ENCODE results near the gene PRM1. TPM values are rescaled to one million over a fixed set of nuclear protein-coding genes. Genes with fewer than 3 reads are reported as not detected.
A peak's percentile ranks its signal among the peaks of the same experiment; 100 is the strongest.

PRM1 gene
- total RNA-seq, 1 experiment from 2014 or later, result 0.48 TPM

DNA sequence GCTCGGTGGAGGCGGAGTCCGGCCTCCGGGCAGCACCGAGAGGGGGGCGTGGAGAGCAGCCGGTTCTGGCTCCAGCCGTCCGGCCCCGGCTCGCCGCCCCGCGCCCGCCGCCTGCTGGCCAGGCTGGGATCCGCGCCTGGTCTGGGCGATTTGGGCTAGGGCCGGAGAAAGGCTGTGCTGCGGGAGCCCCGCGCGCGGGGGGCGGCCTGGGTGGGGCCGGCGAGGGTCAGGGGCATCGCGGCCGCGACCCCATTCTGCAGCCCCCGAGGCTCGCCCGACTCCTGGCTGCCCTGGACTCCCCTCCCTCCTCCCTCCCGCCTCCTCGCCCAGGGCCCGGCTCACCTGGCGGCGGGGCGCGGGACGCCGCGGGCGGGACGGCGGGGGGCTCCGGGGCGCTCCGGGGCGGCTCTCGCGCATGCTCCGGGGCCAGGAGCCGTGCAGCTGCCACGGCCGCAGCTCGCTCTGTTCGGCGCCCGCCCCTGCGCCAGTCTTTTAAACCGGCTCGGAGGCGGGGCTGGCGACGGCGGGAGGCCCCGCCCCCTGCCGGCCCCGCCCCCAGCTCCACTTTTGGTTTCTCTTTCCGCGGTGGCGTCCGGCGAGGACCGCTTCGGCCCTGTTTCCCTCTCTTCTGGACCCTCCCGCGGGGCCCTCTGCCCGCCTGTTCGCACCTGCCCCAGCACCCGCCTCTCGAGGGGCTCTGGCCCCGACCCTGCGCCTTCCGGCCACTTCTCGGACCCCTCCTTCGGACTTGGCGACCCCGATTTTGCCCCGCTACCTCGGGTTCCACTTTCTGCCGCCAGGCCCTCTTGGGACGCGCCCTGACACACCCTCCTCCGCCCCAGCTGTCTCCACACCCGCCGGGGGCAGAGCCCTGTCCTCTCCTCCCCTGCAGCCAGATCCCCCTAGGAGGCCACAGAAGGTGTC, 25.1 kb downstream of the PRM1 start, which contains the start of gene SOCS1 (continued):
- TF ChIP-seq ETV6 (CRISPR knock-in tag; IDR thresholded peaks at IDR 0.05), result no peak; the same call in 1 of the 2 replicates
- TF ChIP-seq SOX15 (CRISPR knock-in tag; IDR thresholded peaks at IDR 0.05), result no peak
- TF ChIP-seq, protein P1, sequence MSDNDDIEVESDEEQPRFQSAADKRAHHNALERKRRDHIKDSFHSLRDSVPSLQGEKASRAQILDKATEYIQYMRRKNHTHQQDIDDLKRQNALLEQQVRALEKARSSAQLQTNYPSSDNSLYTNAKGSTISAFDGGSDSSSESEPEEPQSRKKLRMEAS (CRISPR knock-in tag; IDR thresholded peaks at IDR 0.05), result peak; percentile 60; the same call in 1 of the 2 replicates
- TF ChIP-seq, protein P2, sequence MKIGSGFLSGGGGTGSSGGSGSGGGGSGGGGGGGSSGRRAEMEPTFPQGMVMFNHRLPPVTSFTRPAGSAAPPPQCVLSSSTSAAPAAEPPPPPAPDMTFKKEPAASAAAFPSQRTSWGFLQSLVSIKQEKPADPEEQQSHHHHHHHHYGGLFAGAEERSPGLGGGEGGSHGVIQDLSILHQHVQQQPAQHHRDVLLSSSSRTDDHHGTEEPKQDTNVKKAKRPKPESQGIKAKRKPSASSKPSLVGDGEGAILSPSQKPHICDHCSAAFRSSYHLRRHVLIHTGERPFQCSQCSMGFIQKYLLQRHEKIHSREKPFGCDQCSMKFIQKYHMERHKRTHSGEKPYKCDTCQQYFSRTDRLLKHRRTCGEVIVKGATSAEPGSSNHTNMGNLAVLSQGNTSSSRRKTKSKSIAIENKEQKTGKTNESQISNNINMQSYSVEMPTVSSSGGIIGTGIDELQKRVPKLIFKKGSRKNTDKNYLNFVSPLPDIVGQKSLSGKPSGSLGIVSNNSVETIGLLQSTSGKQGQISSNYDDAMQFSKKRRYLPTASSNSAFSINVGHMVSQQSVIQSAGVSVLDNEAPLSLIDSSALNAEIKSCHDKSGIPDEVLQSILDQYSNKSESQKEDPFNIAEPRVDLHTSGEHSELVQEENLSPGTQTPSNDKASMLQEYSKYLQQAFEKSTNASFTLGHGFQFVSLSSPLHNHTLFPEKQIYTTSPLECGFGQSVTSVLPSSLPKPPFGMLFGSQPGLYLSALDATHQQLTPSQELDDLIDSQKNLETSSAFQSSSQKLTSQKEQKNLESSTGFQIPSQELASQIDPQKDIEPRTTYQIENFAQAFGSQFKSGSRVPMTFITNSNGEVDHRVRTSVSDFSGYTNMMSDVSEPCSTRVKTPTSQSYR (CRISPR knock-in tag; IDR thresholded peaks at IDR 0.05), result no peak
- TF ChIP-seq, protein P3, sequence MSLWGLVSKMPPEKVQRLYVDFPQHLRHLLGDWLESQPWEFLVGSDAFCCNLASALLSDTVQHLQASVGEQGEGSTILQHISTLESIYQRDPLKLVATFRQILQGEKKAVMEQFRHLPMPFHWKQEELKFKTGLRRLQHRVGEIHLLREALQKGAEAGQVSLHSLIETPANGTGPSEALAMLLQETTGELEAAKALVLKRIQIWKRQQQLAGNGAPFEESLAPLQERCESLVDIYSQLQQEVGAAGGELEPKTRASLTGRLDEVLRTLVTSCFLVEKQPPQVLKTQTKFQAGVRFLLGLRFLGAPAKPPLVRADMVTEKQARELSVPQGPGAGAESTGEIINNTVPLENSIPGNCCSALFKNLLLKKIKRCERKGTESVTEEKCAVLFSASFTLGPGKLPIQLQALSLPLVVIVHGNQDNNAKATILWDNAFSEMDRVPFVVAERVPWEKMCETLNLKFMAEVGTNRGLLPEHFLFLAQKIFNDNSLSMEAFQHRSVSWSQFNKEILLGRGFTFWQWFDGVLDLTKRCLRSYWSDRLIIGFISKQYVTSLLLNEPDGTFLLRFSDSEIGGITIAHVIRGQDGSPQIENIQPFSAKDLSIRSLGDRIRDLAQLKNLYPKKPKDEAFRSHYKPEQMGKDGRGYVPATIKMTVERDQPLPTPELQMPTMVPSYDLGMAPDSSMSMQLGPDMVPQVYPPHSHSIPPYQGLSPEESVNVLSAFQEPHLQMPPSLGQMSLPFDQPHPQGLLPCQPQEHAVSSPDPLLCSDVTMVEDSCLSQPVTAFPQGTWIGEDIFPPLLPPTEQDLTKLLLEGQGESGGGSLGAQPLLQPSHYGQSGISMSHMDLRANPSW (CRISPR knock-in tag; conservative IDR thresholded peaks at IDR 0.05; ENCODE audit: low read depth), result no peak
- TF ChIP-seq, protein P4, sequence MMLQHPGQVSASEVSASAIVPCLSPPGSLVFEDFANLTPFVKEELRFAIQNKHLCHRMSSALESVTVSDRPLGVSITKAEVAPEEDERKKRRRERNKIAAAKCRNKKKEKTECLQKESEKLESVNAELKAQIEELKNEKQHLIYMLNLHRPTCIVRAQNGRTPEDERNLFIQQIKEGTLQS (CRISPR knock-in tag; conservative IDR thresholded peaks at IDR 0.05), result no peak
- TF ChIP-seq ZNF138 (CRISPR knock-in tag; conservative IDR thresholded peaks at IDR 0.05), result no peak
- TF ChIP-seq, protein P5, sequence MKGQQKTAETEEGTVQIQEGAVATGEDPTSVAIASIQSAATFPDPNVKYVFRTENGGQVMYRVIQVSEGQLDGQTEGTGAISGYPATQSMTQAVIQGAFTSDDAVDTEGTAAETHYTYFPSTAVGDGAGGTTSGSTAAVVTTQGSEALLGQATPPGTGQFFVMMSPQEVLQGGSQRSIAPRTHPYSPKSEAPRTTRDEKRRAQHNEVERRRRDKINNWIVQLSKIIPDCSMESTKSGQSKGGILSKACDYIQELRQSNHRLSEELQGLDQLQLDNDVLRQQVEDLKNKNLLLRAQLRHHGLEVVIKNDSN (CRISPR knock-in tag; IDR thresholded peaks at IDR 0.05), result peak; percentile 33; the same call in 1 of the 2 replicates
- TF ChIP-seq GTF2I (CRISPR knock-in tag; conservative IDR thresholded peaks at IDR 0.05), result no peak
- no peak for TF ChIP-seq ATF1 (CRISPR knock-in tag; IDR thresholded peaks at IDR 0.05)
- TF ChIP-seq PRRX2 (CRISPR knock-in tag; IDR thresholded peaks at IDR 0.05), result no peak
- TF ChIP-seq, protein P6, sequence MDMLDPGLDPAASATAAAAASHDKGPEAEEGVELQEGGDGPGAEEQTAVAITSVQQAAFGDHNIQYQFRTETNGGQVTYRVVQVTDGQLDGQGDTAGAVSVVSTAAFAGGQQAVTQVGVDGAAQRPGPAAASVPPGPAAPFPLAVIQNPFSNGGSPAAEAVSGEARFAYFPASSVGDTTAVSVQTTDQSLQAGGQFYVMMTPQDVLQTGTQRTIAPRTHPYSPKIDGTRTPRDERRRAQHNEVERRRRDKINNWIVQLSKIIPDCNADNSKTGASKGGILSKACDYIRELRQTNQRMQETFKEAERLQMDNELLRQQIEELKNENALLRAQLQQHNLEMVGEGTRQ (CRISPR knock-in tag; IDR thresholded peaks at IDR 0.05), result peak; percentile 9; the same call in 1 of the 2 replicates
- TF ChIP-seq ZNF121 (CRISPR knock-in tag; IDR thresholded peaks at IDR 0.05), result no peak
- TF ChIP-seq CREB1 (CRISPR knock-in tag; IDR thresholded peaks at IDR 0.05), result no peak
- TF ChIP-seq ZNF671 (CRISPR knock-in tag; IDR thresholded peaks at IDR 0.05), result no peak
- TF ChIP-seq, protein P7, sequence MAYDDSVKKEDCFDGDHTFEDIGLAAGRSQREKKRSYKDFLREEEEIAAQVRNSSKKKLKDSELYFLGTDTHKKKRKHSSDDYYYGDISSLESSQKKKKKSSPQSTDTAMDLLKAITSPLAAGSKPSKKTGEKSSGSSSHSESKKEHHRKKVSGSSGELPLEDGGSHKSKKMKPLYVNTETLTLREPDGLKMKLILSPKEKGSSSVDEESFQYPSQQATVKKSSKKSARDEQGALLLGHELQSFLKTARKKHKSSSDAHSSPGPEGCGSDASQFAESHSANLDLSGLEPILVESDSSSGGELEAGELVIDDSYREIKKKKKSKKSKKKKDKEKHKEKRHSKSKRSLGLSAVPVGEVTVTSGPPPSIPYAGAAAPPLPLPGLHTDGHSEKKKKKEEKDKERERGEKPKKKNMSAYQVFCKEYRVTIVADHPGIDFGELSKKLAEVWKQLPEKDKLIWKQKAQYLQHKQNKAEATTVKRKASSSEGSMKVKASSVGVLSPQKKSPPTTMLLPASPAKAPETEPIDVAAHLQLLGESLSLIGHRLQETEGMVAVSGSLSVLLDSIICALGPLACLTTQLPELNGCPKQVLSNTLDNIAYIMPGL (CRISPR knock-in tag; IDR thresholded peaks at IDR 0.05), result peak; percentile 85
- TF ChIP-seq IRF2 (CRISPR knock-in tag; IDR thresholded peaks at IDR 0.05; ENCODE audit: borderline replicate concordance, low read depth), result 0 out of 2 replicates have a peak, but pooled peaks have one; percentile 15
- TF ChIP-seq ESRRA (CRISPR knock-in tag; IDR thresholded peaks at IDR 0.05; ENCODE audit: borderline replicate concordance), result no peak
- TF ChIP-seq, protein P8, sequence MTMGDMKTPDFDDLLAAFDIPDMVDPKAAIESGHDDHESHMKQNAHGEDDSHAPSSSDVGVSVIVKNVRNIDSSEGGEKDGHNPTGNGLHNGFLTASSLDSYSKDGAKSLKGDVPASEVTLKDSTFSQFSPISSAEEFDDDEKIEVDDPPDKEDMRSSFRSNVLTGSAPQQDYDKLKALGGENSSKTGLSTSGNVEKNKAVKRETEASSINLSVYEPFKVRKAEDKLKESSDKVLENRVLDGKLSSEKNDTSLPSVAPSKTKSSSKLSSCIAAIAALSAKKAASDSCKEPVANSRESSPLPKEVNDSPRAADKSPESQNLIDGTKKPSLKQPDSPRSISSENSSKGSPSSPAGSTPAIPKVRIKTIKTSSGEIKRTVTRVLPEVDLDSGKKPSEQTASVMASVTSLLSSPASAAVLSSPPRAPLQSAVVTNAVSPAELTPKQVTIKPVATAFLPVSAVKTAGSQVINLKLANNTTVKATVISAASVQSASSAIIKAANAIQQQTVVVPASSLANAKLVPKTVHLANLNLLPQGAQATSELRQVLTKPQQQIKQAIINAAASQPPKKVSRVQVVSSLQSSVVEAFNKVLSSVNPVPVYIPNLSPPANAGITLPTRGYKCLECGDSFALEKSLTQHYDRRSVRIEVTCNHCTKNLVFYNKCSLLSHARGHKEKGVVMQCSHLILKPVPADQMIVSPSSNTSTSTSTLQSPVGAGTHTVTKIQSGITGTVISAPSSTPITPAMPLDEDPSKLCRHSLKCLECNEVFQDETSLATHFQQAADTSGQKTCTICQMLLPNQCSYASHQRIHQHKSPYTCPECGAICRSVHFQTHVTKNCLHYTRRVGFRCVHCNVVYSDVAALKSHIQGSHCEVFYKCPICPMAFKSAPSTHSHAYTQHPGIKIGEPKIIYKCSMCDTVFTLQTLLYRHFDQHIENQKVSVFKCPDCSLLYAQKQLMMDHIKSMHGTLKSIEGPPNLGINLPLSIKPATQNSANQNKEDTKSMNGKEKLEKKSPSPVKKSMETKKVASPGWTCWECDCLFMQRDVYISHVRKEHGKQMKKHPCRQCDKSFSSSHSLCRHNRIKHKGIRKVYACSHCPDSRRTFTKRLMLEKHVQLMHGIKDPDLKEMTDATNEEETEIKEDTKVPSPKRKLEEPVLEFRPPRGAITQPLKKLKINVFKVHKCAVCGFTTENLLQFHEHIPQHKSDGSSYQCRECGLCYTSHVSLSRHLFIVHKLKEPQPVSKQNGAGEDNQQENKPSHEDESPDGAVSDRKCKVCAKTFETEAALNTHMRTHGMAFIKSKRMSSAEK (CRISPR knock-in tag; IDR thresholded peaks at IDR 0.05; ENCODE audit: borderline replicate concordance), result no peak
- TF ChIP-seq, protein P9, sequence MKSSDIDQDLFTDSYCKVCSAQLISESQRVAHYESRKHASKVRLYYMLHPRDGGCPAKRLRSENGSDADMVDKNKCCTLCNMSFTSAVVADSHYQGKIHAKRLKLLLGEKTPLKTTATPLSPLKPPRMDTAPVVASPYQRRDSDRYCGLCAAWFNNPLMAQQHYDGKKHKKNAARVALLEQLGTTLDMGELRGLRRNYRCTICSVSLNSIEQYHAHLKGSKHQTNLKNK (CRISPR knock-in tag; IDR thresholded peaks at IDR 0.05), result 0 out of 2 replicates have a peak, but pooled peaks have one; percentile 37
- no peak for TF ChIP-seq NR3C1 (CRISPR knock-in tag; conservative IDR thresholded peaks at IDR 0.05; ENCODE audit: low read depth)
- TF ChIP-seq CBFB (CRISPR knock-in tag; IDR thresholded peaks at IDR 0.05; ENCODE audit: low read depth), result no peak
- no peak for TF ChIP-seq NR2C2 (CRISPR knock-in tag; IDR thresholded peaks at IDR 0.05)
- TF ChIP-seq ZNF317 (CRISPR knock-in tag; IDR thresholded peaks at IDR 0.05; ENCODE audit: borderline replicate concordance, low read depth), result no peak

Measured in WTC11 (cell line).